Measurements from ENCODE around the gene PKP1. TPM values are rescaled to one million over a fixed set of nuclear protein-coding genes. Genes with fewer than 3 reads are reported as not detected.

PKP1 gene
- total and polyA plus RNA-seq, 2 of the 4 experiments (the other 2 are of a cell fraction) = 0.18 to 0.36 TPM

GRCh38 chr1:201251411-201251810 lies 31.9 kb upstream of the PKP1 start:
- H3K9me1 ChIP-seq (ENCODE audit: insufficient read depth, low read length) = 0 out of 2 replicates have a peak, but pooled peaks cover 5% of the 10 kb centered on the region
- no peak overlapping the region for H3K18ac ChIP-seq (ENCODE audit: low read depth, low read length)
- no peak overlapping the region for H3K56ac ChIP-seq (ENCODE audit: extremely low read depth, insufficient read depth, low read length)
- ChIA-PET POLR2A (ENCODE audit: unreplicated experiment) (no interaction called here), CTCF (no interaction called here)
- H2AFZ ChIP-seq (replicated peaks; ENCODE audit: low read length, poor library complexity) = no peak overlapping the region
- BruUV-seq (replicated peaks) = no TSS peak
- H3K4ac ChIP-seq (ENCODE audit: low read depth, low read length) = no peak overlapping the region
- H3K27me3 ChIP-seq (ENCODE audit: control insufficient read depth, insufficient read depth, low read length) = peaks cover 38% of the 10 kb centered on the region
- H2BK15ac ChIP-seq (ENCODE audit: low read depth, low read length) = no peak overlapping the region
- H3K36me3 ChIP-seq (ENCODE audit: control insufficient read depth, insufficient read depth, low read length) = no peaks in the 10 kb centered on the region
- H2BK5ac ChIP-seq (ENCODE audit: low read depth, low read length, poor library complexity, severe bottlenecking) = no peak overlapping the region
- no peak overlapping the region for H2AK9ac ChIP-seq (replicated peaks; ENCODE audit: low read depth, low read length, poor library complexity)
- H3K4me1 ChIP-seq (ENCODE audit: control insufficient read depth, insufficient read depth, low read length) = no peaks in the 10 kb centered on the region
- H4K91ac ChIP-seq (ENCODE audit: insufficient read depth, low read depth, low read length) = no peak overlapping the region
- no peak overlapping the region for H3K4me3 ChIP-seq (ENCODE audit: insufficient read depth, low read depth, low read length)
- no peak overlapping the region for H3K27ac ChIP-seq (ENCODE audit: insufficient read depth, low read length)
- dilution Hi-C loops (cut with HindIII; ENCODE audit: low sequenced_read_pairs, unreplicated experiment) = no loop called here
- H3K9me3 ChIP-seq (ENCODE audit: control insufficient read depth, insufficient read depth, low read length) = no peaks in the 10 kb centered on the region
- H4K8ac ChIP-seq (ENCODE audit: low read depth in 2 of 2, low read length in 2 of 2) = no peak overlapping the region
- H4K20me1 ChIP-seq (ENCODE audit: insufficient read depth, low read length) = no peaks in the 10 kb centered on the region
- no peak overlapping the region for H4K5ac ChIP-seq (ENCODE audit: low read depth, low read length)
- no peak for ATAC-seq (ENCODE audit: low read depth)
- H2AK5ac ChIP-seq (ENCODE audit: low read depth, low read length) = no peak overlapping the region
- in situ Hi-C loops (cut with MboI; ENCODE audit: low sequenced_read_pairs) = no loop called here
- no peak for TF ChIP-seq MAFK (IDR thresholded peaks at IDR 0.05; ENCODE audit: low read depth, low read length)
- TF ChIP-seq MXI1 (IDR thresholded peaks at IDR 0.05; ENCODE audit: borderline replicate concordance, low read depth, low read length) = no peak
- no peak for TF ChIP-seq RCOR1 (IDR thresholded peaks at IDR 0.05; ENCODE audit: insufficient replicate concordance, low read length)
- TF ChIP-seq SMC3 (IDR thresholded peaks at IDR 0.05; ENCODE audit: low read depth, low read length) = no peak
- TF ChIP-seq CTCF (conservative IDR thresholded peaks at IDR 0.05; ENCODE audit: low read depth, low read length) = no peak
- TF ChIP-seq POLR2A (IDR thresholded peaks at IDR 0.05; ENCODE audit: low read depth, low read length) = no peak
- no peak for TF ChIP-seq NFE2L2 (IDR thresholded peaks at IDR 0.05; ENCODE audit: low read depth, low read length)
- TF ChIP-seq CEBPB (IDR thresholded peaks at IDR 0.05; ENCODE audit: low read depth, low read length) = no peak
- TF ChIP-seq FOS (IDR thresholded peaks at IDR 0.05; ENCODE audit: low read depth, low read length) = no peak
- TF ChIP-seq CHD1 (IDR thresholded peaks at IDR 0.05; ENCODE audit: low read depth, low read length) = no peak
- no peak for TF ChIP-seq ELK1 (IDR thresholded peaks at IDR 0.05; ENCODE audit: borderline replicate concordance, low read depth, low read length)
- no peak for TF ChIP-seq USF2 (IDR thresholded peaks at IDR 0.05; ENCODE audit: low read depth, low read length)
- no peak for TF ChIP-seq RFX5 (IDR thresholded peaks at IDR 0.05; ENCODE audit: low read depth, low read length)
- TF ChIP-seq BHLHE40 (IDR thresholded peaks at IDR 0.05; ENCODE audit: low read depth, low read length) = no peak
- TF ChIP-seq RAD21 (IDR thresholded peaks at IDR 0.05; ENCODE audit: low read length) = no peak
- no peak for TF ChIP-seq MAZ (IDR thresholded peaks at IDR 0.05; ENCODE audit: borderline replicate concordance, low read depth, low read length)
- no peak overlapping the region for H2BK120ac ChIP-seq (ENCODE audit: low read depth, low read length)
- intact Hi-C loops (cut with micrococcal nuclease) = no loop called here
- no peaks in the 10 kb centered on the region for H3K79me1 ChIP-seq (ENCODE audit: low read depth in 1 of 2, low read length in 2 of 2)
- 71% methylated on average over 2 of the region's 2 CpGs; no CpG with 5 or more reads in 1 of the 2 experiments for whole genome bisulfite sequencing, 2 experiments (ENCODE audit: extremely low coverage in 2 of 2, insufficient read length in 1 of 2)
- DNase-seq = no peak
- H2BK20ac ChIP-seq (ENCODE audit: low read depth, low read length) = no peak overlapping the region
- no peak overlapping the region for H3K4me2 ChIP-seq (ENCODE audit: low read depth, low read length)
- H3K14ac ChIP-seq (replicated peaks; ENCODE audit: low read depth, low read length) = no peak overlapping the region
- H3K9ac ChIP-seq (ENCODE audit: low read depth, low read length) = no peak overlapping the region
- H3K23ac ChIP-seq (ENCODE audit: low read depth, low read length) = no peak overlapping the region

All from IMR-90 (cell line).